ENCODE results near the gene SIN3A.

GRCh38 chr15:75366163-75366562 lies 85.3 kb downstream of the SIN3A start:
- TF ChIP-seq CTCF (IDR thresholded peaks at IDR 0.05; ENCODE audit: low read depth, low read length, poor library complexity, severe bottlenecking): no peak
- TF ChIP-seq EZH2phosphoT487 (IDR thresholded peaks at IDR 0.05; ENCODE audit: borderline replicate concordance, low read length): no peak
